ENCODE results near the gene CHST13.

CHST13 gene

GRCh38 chr3:126511291-126511690 is 12.7 kb upstream of the CHST13 start:
- no peak for DNase-seq

GRCh38 chr3:126512026-126512425 is 11.9 kb upstream of the CHST13 start:
- DNase-seq, result no peak

- DNase-seq, result no peak
Observed at GRCh38 chr3:126512916-126513650, 10.9 kb upstream of the CHST13 start.

GRCh38 chr3:126514161-126514560 is 9.8 kb upstream of the CHST13 start:
- DNase-seq, result no peak

GRCh38 chr3:126515066-126515706 is 8.8 kb upstream of the CHST13 start:
- no peak for DNase-seq

- no peak for DNase-seq
Observed at GRCh38 chr3:126516152-126516935, 7.6 kb upstream of the CHST13 start.

GRCh38 chr3:126516936-126517290 is 7.0 kb upstream of the CHST13 start:
- DNase-seq, result no peak

GRCh38 chr3:126517291-126517951 is 6.5 kb upstream of the CHST13 start, which contains the start of gene UROC1:
Gene UROC1, minus strand, starts transcription at chr3:126517773. Its CDS starts 54 bp downstream, at chr3:126517719.
- DNase-seq, result no peak

GRCh38 chr3:126517986-126518778 is 5.8 kb upstream of the CHST13 start:
- DNase-seq, result no peak

GRCh38 chr3:126518779-126519177 is 5.2 kb upstream of the CHST13 start:
- no peak for DNase-seq

GRCh38 chr3:126519506-126520455 is 4.2 kb upstream of the CHST13 start:
- DNase-seq, result peak; percentile 15

GRCh38 chr3:126521122-126521891 is 2.6 kb upstream of the CHST13 start:
- no peak for DNase-seq

GRCh38 chr3:126522363-126522788 is 1.6 kb upstream of the CHST13 start:
- DNase-seq, result peak; percentile 67

- peak; percentile 66 for DNase-seq
Observed at GRCh38 chr3:126524429-126524988, 554 bp downstream of the CHST13 start.

- DNase-seq, result no peak
Observed at GRCh38 chr3:126525091-126525852, 1.3 kb downstream of the CHST13 start.

- DNase-seq, result peak; percentile 9
Observed at GRCh38 chr3:126525853-126526667, 2.1 kb downstream of the CHST13 start.

GRCh38 chr3:126526668-126527005 is 2.7 kb downstream of the CHST13 start:
- no peak for DNase-seq

GRCh38 chr3:126527006-126527405 is 3.1 kb downstream of the CHST13 start:
- DNase-seq, result no peak

All from DMS53 (cell line).